Sigmoid colon (tissue), 4 donors: ENCODE results near the gene GRIN2A.

Experiments used
- EP300 ChIP-seq, 4 donors: sonication (generic); formaldehyde crosslinking; IDR thresholded peaks; one replicate each; pipeline ENCODE4 v1.6.1; 2017; ENCODE audit warnings: antibody characterized with exemption in 4 of 4
- TF ChIP-seq, protein P1 (sequence below), 4 experiments: fragments of 450-650 bp in 3 of 4; fragments of 200-600 bp in 1 of 4; IDR thresholded peaks; one replicate each; pipeline ENCODE4 v1.5.1; 2016 to 2019; ENCODE audit warnings: antibody characterized with exemption in 4 of 4, mild to moderate bottlenecking in 3 of 4, moderate library complexity in 2 of 4

- TF ChIP-seq EP300 (IDR thresholded peaks at IDR 0.05), result no peak
- TF ChIP-seq, protein P1, sequence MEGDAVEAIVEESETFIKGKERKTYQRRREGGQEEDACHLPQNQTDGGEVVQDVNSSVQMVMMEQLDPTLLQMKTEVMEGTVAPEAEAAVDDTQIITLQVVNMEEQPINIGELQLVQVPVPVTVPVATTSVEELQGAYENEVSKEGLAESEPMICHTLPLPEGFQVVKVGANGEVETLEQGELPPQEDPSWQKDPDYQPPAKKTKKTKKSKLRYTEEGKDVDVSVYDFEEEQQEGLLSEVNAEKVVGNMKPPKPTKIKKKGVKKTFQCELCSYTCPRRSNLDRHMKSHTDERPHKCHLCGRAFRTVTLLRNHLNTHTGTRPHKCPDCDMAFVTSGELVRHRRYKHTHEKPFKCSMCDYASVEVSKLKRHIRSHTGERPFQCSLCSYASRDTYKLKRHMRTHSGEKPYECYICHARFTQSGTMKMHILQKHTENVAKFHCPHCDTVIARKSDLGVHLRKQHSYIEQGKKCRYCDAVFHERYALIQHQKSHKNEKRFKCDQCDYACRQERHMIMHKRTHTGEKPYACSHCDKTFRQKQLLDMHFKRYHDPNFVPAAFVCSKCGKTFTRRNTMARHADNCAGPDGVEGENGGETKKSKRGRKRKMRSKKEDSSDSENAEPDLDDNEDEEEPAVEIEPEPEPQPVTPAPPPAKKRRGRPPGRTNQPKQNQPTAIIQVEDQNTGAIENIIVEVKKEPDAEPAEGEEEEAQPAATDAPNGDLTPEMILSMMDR (IDR thresholded peaks at IDR 0.05), result no peak
Observed at GRCh38 chr16:10027553-10027952, 154.7 kb downstream of the GRIN2A start.
